Neural cell (in vitro differentiated cells): ENCODE results near the gene SIGLEC10. TPM values are rescaled to one million over a fixed set of nuclear protein-coding genes. Genes with fewer than 3 reads are reported as not detected.
"Not testable (repeated sequence)": the region's sequence is repeated elsewhere in the genome, so short reads cannot be mapped to it uniquely, and the experiment has no call there.

Source experiments
- H2AFZ ChIP-seq: fragments of 200-600, 300-800 bp; sonication (generic), shearing (Covaris generic); 2 replicates; pipeline ENCODE4 v1.6.0; 2014; ENCODE audit warnings: low read depth, mild to moderate bottlenecking, antibody characterized with exemption, low read length, moderate library complexity
- H3F3A ChIP-seq: fragments of 200-600 bp; shearing (Covaris generic); 2 replicates; pipeline ENCODE4 v1.6.1; 2016; ENCODE audit warnings: mild to moderate bottlenecking, moderate library complexity, mixed read lengths, antibody characterized with exemption, low read length; ENCODE audit not compliant: insufficient read depth, poor library complexity, severe bottlenecking
- H3K27ac ChIP-seq: fragments of 200-600, 300-800 bp; sonication (generic), shearing (Covaris generic); 2 replicates; pipeline ENCODE4 v1.5.1; 2014; ENCODE audit warnings: mild to moderate bottlenecking, low read length, moderate library complexity
- H3K27me3 ChIP-seq: fragments of 300-800, 200-600 bp; sonication (generic), shearing (Covaris generic); 2 replicates; pipeline ENCODE4 v1.6.0; 2014; ENCODE audit warnings: mild to moderate bottlenecking, low read depth, low read length, moderate library complexity; ENCODE audit not compliant: insufficient read depth
- H3K36me3 ChIP-seq: fragments of 300-800, 200-600 bp; sonication (generic), shearing (Covaris generic); 2 replicates; pipeline ENCODE4 v1.5.1; 2014; ENCODE audit warnings: mild to moderate bottlenecking, antibody characterized with exemption, low read length, moderate library complexity; ENCODE audit not compliant: insufficient read depth
- H3K4me2 ChIP-seq: fragments of 300-800, 200-600 bp; sonication (generic), shearing (Covaris generic); 2 replicates; pipeline ENCODE4 v1.6.0; 2014; ENCODE audit warnings: mild to moderate bottlenecking, low read length
- H3K4me3 ChIP-seq: fragments of 300-800, 200-600 bp; sonication (generic), shearing (Covaris generic); 2 replicates; pipeline ENCODE4 v1.5.1; 2014; ENCODE audit warnings: mild to moderate bottlenecking, low read length, moderate library complexity
- H3K79me2 ChIP-seq: fragments of 200-600 bp; shearing (Covaris generic); replicated peaks from 2 replicates; pipeline ENCODE4 v1.6.0; 2014; ENCODE audit warnings: mild to moderate bottlenecking, low read length, moderate library complexity; ENCODE audit not compliant: insufficient read depth
- H3K9ac ChIP-seq: fragments of 300-800, 200-600 bp; sonication (generic), shearing (Covaris generic); 2 replicates; pipeline ENCODE4 v1.6.1; 2016; ENCODE audit warnings: mild to moderate bottlenecking, low read length, mixed read lengths
- H3K9me2 ChIP-seq: fragments of 200-600 bp; shearing (Covaris generic); 2 replicates; pipeline ENCODE4 v1.6.1; 2016; ENCODE audit warnings: mild to moderate bottlenecking, low read length, mixed read lengths; ENCODE audit not compliant: insufficient read depth
- H3K9me3 ChIP-seq: fragments of 200-600, 300-800 bp; sonication (generic), shearing (Covaris generic); 2 replicates; pipeline ENCODE4 v1.6.1; 2016; ENCODE audit warnings: mild to moderate bottlenecking, mixed run types, low read length, moderate library complexity, mixed read lengths
- H4K20me1 ChIP-seq: fragments of 200-600 bp; shearing (Covaris generic); 2 replicates; pipeline ENCODE4 v1.6.1; 2016; ENCODE audit warnings: mild to moderate bottlenecking, mixed run types; ENCODE audit not compliant: insufficient read depth
- EP300 ChIP-seq: fragments of 450-650 bp; conservative IDR thresholded peaks from 2 replicates; pipeline ENCODE4 v1.6.1; 2014; ENCODE audit warnings: antibody characterized with exemption, mild to moderate bottlenecking, moderate library complexity; ENCODE audit not compliant: poor library complexity, severe bottlenecking
- EZH2 ChIP-seq: fragments of 200-600, 300-800 bp; shearing (Covaris generic), sonication (generic); IDR thresholded peaks from 2 replicates; pipeline ENCODE4 v1.6.1; 2014; ENCODE audit warnings: antibody characterized with exemption, low read length, borderline replicate concordance, mild to moderate bottlenecking; ENCODE audit not compliant: insufficient read depth, poor library complexity, severe bottlenecking
- MXI1 ChIP-seq: fragments of 450-650 bp; conservative IDR thresholded peaks from 2 replicates; pipeline ENCODE4 v1.6.1; 2014; ENCODE audit warnings: antibody characterized with exemption, mild to moderate bottlenecking; ENCODE audit not compliant: poor library complexity, severe bottlenecking
- POLR2AphosphoS5 ChIP-seq: IDR thresholded peaks from 2 replicates; pipeline ENCODE4 v1.6.1; 2012
- RAD21 ChIP-seq: fragments of 450-650 bp; conservative IDR thresholded peaks from 2 replicates; pipeline ENCODE4 v1.6.1; 2014; ENCODE audit warnings: antibody characterized with exemption, mild to moderate bottlenecking, moderate library complexity
- REST ChIP-seq: IDR thresholded peaks from 2 replicates; pipeline ENCODE4 v1.6.1; 2012; ENCODE audit warnings: borderline replicate concordance
- SMC3 ChIP-seq: fragments of 450-650 bp; conservative IDR thresholded peaks from 2 replicates; pipeline ENCODE4 v1.6.1; 2014; ENCODE audit warnings: antibody characterized with exemption, mild to moderate bottlenecking, moderate library complexity; ENCODE audit not compliant: poor library complexity
- TAF1 ChIP-seq: IDR thresholded peaks from 2 replicates; pipeline ENCODE4 v1.6.1; 2012; ENCODE audit warnings: low read depth
- polyA plus RNA-seq: library from polyadenylated mRNA; depleted of rRNA; stranded (reverse); fragments of >200 nt; gene quantifications from 2 replicates; pipeline ENCODE4 v1.2.3, GENCODE V29; 2014
- TF ChIP-seq, protein P1 (sequence below): fragments of 450-650 bp; IDR thresholded peaks from 2 replicates; pipeline ENCODE4 v1.5.1; 2014; ENCODE audit warnings: antibody characterized with exemption, mild to moderate bottlenecking, moderate library complexity; ENCODE audit not compliant: poor library complexity, severe bottlenecking

The SIGLEC10 gene
- polyA plus RNA-seq, 1 donor from 2014 or later, result not detected

- TF ChIP-seq EP300 (no peak), TAF1 (no peak), RAD21 (no peak), MXI1 (no peak), SMC3 (no peak), REST (no peak), POLR2AphosphoS5 (no peak), EZH2 (no peak)
- TF ChIP-seq, protein P1, sequence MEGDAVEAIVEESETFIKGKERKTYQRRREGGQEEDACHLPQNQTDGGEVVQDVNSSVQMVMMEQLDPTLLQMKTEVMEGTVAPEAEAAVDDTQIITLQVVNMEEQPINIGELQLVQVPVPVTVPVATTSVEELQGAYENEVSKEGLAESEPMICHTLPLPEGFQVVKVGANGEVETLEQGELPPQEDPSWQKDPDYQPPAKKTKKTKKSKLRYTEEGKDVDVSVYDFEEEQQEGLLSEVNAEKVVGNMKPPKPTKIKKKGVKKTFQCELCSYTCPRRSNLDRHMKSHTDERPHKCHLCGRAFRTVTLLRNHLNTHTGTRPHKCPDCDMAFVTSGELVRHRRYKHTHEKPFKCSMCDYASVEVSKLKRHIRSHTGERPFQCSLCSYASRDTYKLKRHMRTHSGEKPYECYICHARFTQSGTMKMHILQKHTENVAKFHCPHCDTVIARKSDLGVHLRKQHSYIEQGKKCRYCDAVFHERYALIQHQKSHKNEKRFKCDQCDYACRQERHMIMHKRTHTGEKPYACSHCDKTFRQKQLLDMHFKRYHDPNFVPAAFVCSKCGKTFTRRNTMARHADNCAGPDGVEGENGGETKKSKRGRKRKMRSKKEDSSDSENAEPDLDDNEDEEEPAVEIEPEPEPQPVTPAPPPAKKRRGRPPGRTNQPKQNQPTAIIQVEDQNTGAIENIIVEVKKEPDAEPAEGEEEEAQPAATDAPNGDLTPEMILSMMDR, result no peak
- H3K4me2 ChIP-seq, result no peak overlapping the region
Measured at GRCh38 chr19:51421229-51422052, 4.0 kb upstream of the SIGLEC10 start.

DNA sequence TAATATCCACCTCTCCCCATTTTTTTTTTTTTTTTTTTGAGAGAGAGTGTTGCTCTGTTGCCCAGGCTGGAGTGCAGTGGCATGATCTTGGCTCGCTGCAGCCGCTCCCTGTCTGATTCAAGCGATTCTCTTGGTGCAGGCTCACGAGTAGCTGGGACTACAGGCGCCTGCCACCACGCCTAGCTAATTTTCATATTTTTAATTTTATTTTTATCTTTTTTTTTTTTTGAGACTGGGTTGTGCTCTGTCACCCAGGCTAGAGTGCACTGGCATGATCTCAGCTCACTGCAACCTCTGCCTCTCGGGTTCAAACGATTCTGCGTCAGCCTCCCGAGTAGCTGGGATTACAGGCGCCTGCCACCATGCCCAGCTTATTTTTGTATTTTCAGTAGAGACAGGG, 3.1 kb upstream of the SIGLEC10 start:
- H3K79me2 ChIP-seq, H3K9ac ChIP-seq, H3K4me3 ChIP-seq, H3K9me2 ChIP-seq, H3K27ac ChIP-seq, H3K4me2 ChIP-seq, H3F3A ChIP-seq, H4K20me1 ChIP-seq, H3K36me3 ChIP-seq, H3K9me3 ChIP-seq, H3K27me3 ChIP-seq, H2AFZ ChIP-seq: not testable (repeated sequence)

More at GRCh38 chr19:51421229-51422052, 4.0 kb upstream of the SIGLEC10 start:
- no peaks in the 10 kb centered on the region for H3K79me2 ChIP-seq
- no peaks in the 10 kb centered on the region for H3K9me3 ChIP-seq
- H2AFZ ChIP-seq, result no peak overlapping the region
- no peak overlapping the region for H3K27ac ChIP-seq
- no peak overlapping the region for H3K9ac ChIP-seq
- no peaks in the 10 kb centered on the region for H3F3A ChIP-seq
- H3K4me3 ChIP-seq, result no peak overlapping the region
- no peaks in the 10 kb centered on the region for H3K9me2 ChIP-seq
- H3K27me3 ChIP-seq, result no peaks in the 10 kb centered on the region
- no peaks in the 10 kb centered on the region for H4K20me1 ChIP-seq
- H3K36me3 ChIP-seq, result no peaks in the 10 kb centered on the region
